ENCODE measurements around the gene TANC1. TPM values are rescaled to one million over a fixed set of nuclear protein-coding genes. Genes with fewer than 3 reads are reported as not detected.
A peak's percentile ranks its signal among the peaks of the same experiment; 100 is the strongest.

TANC1 gene
- total RNA-seq, 1 experiment from 2014 or later: 14.9 TPM

DNA sequence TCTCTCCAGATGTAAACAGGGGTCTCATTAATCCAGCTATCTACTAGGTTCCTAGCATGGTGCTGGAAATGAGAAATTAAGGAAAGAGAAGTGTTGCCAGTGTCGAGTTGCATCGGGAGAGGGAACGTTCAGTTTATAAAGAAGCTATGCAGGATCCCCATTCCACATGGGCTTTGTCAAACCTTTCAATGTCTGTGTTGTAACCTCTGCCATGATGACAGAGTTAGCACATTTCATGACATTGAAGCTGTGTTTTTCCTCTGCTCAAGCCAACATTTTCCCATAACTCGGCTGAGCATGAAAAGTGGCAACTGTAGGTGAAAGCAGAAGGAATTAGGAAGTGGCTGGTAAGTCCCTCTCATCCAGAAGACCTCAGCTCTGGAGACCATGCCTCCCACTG, 184.6 kb downstream of the TANC1 start:
- no peak for DNase-seq (ENCODE audit: extremely low read depth, low read depth)

DNA sequence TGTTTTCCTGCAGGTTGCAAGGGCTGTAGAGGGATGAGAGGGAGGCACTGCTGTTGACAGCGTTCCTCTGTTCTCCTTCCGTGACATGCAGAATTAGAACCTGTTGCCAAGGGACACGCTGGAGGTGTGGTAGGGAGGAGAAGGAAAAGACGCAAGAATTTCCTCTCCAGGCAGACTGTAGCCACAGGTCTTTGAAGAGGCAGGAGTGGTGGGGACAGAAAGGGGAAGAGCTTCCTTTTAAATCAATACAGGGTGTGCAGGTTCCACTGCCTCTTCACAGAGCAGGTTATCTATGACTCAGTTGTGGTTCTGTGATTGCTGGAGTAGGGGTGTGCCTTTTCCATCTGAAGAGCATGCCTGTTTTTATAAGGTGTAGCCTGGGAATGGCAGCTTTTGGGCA, 185.0 kb downstream of the TANC1 start:
- no peak for DNase-seq (ENCODE audit: extremely low read depth, low read depth)

DNA sequence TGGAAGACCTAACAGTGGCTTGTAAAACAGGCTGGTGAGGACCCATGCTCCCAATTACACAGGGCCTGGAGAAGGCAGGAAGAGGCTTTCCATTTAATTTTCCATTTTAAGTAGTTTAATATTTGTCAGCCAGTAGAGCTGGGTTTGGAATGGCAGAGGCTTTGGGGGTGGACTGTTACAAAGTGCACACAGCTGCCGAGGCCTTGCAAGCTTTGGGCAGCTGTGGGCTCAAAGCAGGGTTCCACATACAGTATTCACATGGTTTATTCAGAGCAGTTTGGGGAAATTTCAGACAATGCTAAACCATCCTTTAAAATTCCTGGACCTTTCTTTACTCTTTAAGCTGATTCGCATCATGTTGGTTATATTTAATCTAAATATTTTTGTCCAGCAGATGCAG, 185.5 kb downstream of the TANC1 start:
- DNase-seq (ENCODE audit: extremely low read depth, low read depth): no peak

DNA sequence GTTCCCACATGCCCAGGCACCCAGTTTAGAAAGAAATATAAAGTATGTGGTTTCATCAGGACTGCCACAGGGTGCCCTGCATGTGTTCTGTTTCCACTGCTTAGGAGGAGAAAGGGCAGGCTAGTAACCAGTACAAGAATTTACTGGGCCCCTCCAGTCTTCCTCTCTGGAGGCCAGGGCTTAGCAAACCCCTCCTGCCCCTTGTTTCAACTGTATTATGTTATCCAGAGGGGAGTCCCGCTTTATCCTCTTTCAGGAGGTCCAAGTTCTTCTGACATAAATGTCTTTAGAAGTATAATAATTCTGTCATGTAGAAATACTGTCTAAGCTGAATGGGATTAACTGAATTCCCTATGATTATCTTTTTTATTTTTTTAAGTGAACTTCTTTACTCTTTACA, 185.9 kb downstream of the TANC1 start:
- no peak for DNase-seq (ENCODE audit: extremely low read depth, low read depth)

DNA sequence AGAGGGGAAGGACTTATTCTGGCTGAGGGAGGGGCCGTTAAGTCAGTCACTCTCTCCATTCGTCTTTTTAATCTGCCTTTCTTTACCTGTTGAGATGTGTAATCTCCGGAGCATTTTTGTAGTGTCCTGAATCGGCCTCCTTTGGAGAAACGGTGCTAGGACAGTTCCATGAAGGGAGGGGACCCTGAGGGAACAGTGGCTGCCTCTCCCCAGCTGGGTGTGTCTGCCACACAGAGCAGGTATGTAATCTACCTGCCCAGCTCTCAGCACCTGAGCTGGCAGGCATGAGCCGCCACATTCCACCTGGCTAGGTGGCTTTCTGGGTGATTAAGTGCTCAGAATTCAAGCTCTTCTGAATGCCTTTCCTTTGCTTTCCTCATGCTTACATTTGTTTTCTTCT, 186.9 kb downstream of the TANC1 start:
- DNase-seq (ENCODE audit: extremely low read depth, low read depth): no peak

DNA sequence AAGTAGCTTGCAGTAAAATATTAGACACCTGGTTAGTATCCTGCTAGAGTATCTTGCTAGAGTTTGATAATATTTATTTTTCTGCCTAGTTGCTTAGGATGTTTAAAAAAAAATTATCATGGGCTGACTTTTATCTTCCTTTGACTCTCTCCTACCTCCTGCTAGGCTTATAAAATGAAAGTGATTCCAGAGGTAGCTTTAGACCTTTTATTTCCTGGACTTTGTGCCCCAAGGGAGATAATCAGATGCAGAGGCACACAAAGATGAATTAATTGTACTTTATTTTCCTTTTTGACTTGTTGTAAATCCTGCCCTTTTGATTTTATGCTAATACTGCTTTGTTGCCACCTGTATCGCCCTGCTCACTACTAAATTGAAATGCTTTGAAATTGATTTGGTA, 187.4 kb downstream of the TANC1 start:
- DNase-seq (ENCODE audit: extremely low read depth, low read depth): no peak

DNA sequence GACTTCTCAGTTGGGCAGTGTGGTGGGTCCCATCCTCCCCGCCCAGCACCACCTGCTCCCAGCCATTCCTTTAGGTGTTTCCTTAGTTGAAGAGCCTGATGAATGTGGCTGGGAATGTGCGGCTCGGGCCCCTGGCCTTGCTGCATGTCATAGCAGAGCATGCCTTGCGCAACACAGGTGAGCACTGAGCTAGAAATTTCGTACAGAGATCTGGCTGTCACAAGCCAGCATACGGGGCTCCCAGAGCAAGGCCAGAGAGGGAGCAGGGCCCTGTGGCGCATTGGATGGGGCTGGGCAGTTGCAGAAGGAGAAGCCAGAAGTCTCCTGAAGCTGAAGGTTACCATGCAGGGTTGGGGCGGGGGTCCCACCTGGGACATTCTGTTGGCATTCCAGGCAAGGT, 188.4 kb downstream of the TANC1 start:
- DNase-seq (ENCODE audit: extremely low read depth, low read depth): no peak

DNA sequence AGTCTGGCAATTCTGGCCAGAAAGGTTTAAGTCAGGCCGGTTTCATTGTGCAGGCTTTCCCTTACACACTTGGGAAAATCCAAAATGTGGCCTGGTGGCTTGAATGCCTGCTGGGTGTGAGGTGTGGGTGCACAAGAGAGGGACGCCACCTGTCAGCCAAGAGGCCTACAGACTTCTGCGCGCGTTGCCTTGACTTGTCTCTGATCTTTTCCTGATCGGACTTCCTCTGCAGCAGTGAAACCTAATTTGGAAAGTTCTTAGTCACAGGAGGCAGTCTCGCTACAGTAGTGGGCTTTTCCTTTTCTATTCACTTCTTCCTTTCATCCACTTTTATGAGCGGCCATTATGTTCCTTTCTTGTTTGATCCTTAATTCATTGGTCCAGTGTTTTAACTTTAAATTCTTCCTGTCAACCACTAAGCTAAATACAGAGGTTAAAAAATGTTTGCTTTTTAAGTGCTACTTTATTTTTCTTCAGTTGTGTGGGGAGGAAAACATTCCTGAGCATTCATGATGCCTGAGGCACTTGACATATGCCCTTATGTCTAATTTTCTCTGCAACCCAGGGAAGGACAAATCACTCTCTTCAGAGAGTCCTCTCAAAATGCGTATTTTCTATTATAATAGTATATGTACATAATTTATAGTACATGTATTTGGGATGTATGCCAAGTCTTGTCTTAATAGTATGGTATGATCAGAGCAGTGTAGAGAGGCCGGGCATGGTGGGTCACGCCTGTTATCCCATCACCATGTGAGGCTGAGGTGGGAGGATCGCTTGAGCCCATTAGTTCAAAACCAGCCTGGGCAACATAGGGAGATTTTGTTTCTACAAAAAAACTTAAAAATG, 189.1 kb downstream of the TANC1 start:
- no peak for DNase-seq (ENCODE audit: extremely low read depth, low read depth)

DNA sequence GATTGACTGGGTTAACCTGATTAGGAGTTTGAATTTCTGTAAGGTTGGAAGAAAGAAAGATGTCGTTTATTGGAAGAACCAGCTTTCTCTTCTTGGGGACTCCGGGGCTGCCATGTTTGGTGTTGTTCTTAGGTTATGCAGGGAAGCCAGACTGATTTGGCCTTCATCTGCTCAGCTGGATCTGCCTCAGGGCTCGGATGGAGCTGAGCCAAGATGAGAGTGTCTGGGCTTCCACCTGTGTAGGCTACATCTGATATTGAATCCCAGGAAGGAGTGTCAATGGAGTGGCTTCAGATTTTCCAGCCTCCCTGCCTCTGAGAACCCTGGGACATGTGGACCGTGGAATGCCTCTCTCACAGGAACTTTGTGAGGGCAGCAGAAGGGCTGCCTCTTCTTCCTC, 192.0 kb downstream of the TANC1 start:
- no peak for DNase-seq (ENCODE audit: extremely low read depth, low read depth)

DNA sequence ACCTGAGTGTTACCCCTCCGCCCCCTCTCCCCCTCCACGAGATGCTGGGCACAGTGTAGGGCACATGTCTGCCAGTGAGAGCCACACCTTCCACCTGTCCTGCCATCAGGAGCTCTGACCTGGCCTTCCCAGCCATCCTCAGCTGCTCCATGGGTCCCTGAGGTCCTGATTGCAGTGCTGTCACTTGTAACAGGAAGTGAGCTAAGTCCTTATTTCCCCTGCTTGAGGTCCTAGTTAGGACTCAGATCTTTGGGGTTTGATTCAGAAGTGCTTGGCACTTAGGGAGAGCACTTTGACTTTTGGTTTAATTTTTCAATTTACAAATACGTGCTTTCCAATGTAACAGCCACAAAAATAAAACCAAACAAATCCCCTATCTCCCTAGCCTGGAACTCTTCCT, 192.5 kb downstream of the TANC1 start:
- DNase-seq (ENCODE audit: extremely low read depth, low read depth): no peak

DNA sequence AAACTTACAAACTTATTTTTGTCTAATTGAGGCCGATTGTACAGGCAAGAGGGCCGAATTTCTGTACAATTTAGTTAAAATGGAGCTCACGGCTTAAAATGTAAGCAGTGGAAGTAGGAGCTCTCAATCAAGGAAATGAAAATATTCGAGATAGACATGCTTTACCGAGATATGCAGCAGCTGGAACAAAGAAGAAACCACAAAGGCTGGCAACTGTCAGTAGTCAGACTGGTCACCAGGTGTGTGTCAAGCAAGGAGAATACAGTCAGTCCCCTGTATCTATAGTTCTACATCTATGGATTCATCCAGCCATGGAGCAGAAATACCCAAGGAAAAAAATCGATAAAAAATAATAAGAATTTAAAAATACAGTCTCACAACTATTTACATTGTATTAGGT, 195.5 kb downstream of the TANC1 start:
- no peak for DNase-seq (ENCODE audit: extremely low read depth, low read depth)

DNA sequence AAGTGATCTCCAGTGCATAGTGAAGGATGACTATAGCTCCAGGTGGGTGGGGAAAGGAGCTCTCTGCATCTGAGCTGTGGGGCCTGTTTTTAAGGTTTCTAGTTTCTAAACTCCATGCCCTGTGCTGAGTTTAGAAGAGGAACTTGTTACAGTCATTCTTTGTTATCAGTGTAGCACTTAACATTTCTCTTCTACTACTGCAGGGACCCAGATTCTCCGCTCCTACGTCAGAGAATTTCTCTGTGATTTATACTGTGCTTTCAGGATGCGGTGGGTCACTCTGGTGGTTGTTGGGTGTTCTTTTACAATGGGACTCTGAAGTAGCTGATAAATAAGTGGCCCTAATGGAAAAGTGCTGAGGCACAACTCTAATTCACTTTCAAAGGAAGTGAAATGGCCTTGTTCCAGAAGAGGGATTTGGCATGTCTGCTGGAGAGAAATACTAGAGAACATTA, 196.0 kb downstream of the TANC1 start:
- DNase-seq (ENCODE audit: extremely low read depth, low read depth): no peak

DNA sequence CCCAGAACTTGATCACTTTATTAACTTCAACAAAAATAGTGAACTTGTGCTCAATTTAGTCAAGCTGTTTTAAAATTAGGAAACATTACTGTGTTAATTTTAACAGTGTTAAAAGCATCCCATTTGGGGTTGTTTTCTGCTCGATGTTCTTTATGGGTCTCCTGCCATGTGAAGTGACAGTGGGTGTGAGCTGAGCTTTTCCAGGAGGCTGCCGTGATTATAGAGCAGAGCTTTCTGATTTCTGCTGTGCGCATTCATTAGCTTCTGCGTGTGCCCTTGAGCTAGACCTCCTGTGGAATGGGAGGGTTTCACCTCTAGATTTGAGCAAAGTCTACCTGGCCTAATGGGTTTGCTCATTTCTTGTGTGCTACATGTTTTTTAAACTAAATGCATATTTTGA, 196.6 kb downstream of the TANC1 start:
- DNase-seq (ENCODE audit: extremely low read depth, low read depth): no peak

DNA sequence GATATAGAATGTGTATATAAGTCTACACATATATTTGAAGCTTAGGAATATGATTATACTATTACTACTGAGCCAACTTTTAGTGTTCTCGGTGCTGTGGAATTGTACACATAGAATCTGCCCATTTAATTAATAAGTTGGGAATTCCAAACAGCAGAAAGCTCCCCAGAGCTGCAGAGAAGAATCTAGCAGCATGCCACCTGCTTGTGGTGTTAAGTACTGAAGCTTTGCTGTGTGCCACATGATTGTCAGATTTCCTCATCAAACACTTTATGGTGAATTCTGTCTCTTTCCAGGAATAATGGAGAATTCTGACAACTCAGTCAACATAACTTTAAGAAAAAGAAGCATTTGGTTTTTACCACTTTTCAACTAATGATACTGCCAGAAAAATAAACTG, 200.3 kb downstream of the TANC1 start:
- DNase-seq (ENCODE audit: extremely low read depth, low read depth): peak; percentile 59

DNA sequence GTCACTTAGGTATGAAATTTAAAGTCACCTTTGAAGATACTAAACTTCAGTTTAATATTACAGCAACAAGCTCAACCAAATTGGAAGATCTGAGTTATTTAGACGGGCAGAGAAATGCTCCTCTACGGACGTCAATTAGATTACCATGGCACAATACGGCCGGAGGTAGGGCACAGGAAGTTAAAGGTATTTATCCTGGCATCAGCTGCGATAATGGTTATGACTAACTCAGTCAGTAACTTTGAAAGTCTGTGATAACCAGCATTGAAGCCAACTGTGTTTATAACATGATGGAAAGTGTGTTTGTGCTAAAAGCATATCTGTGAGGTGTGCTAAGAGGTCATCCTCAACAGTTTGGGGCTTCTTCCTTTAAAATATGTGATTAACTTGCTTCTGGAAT, 200.7 kb downstream of the TANC1 start:
- peak; percentile 73 for DNase-seq (ENCODE audit: extremely low read depth, low read depth)

DNA sequence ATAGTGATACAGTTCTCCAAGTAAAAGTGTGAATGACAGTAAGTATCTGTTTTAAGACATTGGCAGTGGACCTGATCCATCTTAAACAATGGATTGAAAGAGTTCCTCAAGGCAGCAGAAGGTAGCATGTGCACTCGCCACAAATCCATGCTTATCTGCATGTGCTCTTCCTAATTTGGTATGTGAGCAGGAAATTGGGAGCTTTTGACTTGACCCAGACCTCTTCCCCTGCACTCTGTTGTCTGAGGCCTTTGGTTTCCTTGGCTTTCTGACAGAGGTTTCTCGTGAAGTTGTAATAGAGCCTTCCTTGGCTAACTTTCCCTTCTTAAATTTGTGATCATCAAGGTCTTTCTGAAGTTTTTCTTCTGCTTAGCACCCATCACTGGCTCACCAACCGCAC, 204.0 kb downstream of the TANC1 start:
- no peak for DNase-seq (ENCODE audit: extremely low read depth, low read depth)

DNA sequence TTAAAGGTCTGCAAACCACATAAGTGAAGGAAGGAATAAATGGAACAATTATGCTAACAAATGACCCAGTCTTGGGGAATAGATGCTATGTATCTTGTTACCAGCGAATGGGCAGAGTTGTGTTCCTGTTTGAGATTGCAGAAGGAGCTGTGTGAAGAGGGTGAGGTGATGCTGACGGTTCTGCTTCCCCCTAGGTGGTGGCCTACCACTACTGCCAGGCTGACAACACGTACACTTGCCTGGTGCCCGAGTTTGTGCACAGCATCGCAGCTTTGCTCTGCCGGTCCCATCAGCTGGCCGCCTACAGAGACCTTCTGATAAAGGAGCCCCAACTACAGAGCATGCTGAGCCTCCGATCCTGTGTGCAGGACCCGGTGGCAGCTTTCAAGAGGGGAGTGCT, 206.3 kb downstream of the TANC1 start:
- DNase-seq (ENCODE audit: extremely low read depth, low read depth): no peak

DNA sequence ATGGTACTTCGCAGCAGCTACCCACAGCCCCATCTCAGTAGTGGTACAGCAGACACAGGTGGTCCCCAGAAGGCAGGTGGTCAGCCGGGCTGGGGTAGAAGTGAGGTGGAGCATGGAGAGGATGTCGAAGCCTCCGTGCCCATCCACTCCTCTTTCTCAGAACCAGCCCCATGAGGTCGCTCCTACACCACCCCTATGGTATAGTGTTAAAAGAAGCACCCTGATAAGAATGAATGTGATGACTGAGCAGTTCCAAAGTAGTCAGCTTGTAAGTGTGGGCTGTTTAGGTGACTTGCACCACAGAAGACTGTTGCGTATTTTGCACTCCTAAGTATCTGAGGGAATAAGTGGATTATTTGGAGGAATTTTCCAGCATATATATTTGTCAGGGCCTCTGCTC, 206.7 kb downstream of the TANC1 start:
- DNase-seq (ENCODE audit: extremely low read depth, low read depth): no peak

DNA sequence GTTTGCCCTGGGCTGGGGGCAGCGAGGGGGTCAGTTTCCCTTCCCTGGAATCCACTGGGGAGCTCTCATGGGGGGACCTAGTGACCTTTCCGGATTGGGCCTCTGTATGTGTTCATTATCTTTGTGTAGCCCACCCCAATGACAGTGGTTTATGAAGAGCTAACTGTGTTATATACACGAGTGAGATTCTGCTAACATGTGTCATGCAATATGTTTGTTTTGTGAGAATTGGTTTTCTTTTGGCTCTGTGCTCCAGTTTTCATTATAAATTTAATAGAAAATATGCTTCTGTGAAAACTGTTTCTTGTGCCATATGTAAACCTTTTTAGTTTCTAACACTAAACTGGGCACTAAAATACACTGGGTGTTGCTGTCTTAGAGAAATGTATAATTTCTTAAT, 207.5 kb downstream of the TANC1 start:
- no peak for DNase-seq (ENCODE audit: extremely low read depth, low read depth)

DNA sequence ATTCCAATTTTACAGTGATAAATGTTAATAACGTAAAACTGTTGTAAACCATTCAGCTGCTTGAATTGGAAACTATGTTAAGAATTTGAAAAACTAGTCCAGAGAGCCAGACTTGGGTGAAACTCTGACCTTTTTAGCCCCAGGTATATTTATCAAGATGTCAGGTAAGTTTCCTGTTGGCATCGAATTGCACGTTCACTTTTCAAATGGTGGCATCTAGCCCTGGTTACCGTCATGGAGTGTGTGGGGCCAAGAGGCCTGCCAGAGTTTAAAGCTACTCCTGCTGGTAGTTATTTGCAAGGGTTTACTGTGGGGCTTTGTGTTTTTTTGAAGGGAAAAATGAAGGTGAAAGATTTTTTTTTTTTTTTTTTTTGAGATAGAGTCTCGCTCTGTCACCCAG, 208.1 kb downstream of the TANC1 start:
- DNase-seq (ENCODE audit: extremely low read depth, low read depth): no peak

DNA sequence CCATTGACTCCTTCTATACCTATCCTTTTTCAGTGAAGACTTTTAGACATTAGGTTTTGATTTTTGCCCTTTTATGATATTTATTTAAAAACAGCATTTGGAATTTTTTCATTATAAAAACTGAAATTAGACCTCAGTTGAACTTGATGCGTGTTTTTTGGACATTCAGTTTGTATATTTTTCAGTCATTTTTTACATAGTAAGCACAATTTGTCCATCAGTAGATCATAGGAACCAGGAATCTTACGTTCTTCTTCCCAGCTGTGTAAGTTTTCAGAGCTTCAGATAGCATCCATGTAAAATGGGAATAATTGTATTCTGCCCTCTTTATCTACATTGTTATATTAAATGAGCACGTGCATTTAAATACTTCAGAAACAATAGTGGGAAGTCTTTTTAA, 208.9 kb downstream of the TANC1 start:
- no peak for DNase-seq (ENCODE audit: extremely low read depth, low read depth)

DNA sequence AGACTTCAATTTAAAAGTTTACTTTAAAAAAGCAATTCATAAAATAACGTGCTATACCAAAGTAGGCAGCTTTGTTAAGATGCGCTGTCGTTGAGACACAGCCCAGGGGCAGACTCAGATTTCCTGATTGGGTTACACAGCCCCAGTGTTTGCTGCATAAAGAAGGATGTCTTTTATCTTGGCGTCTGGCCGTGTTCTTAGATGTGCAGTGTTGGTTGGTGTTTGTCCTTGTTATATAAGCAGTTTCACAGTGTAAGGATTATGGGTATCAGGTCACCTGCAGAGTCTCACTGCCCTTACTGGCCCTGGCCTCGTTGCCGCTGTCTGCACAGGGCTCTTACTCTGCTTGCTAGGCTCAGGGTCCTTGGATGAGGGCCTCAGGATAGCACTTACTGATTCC, 209.5 kb downstream of the TANC1 start:
- no peak for DNase-seq (ENCODE audit: extremely low read depth, low read depth)

DNA sequence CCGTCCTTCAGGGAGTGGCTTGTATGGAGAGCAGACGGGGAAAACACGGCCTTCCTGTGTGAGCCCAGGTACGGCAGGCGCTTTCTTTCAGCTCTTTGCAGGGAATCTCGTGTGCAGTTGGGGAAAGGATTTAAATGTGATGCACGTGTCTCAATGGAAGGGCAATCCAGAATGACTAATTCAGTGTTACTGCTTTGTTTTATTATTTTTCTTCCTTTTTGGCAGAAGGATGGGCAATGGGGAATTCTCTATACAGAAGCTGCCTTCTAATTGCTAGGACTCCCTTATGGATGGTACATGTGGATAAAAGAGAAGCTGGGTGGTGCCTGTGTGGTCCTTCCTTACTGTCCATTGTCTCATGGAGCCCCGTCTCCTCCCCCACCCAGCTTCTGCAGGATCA, 210.7 kb downstream of the TANC1 start:
- no peak for DNase-seq (ENCODE audit: extremely low read depth, low read depth)

All from NCI-H460 (cell line).